IPS-15b (cell line): ENCODE data around the gene MIF4GD.
"Not testable (repeated sequence)": the region's sequence is repeated elsewhere in the genome, so short reads cannot be mapped to it uniquely, and the experiment has no call there.

ENCODE experiments used
- H3K27me3 ChIP-seq: one replicate; pipeline ENCODE4 v1.6.1; 2013; ENCODE audit warnings: low read length; ENCODE audit not compliant: control insufficient read depth, insufficient read depth
- H3K36me3 ChIP-seq: one replicate; pipeline ENCODE4 v1.6.1; 2013; ENCODE audit warnings: low read length; ENCODE audit not compliant: control insufficient read depth, insufficient read depth
- H3K4me1 ChIP-seq: one replicate; pipeline ENCODE4 v1.6.1; 2013; ENCODE audit warnings: mild to moderate bottlenecking, low read length; ENCODE audit not compliant: control insufficient read depth, insufficient read depth
- H3K4me3 ChIP-seq: one replicate; pipeline ENCODE4 v1.5.1; 2013; ENCODE audit warnings: low read depth, low read length
- H3K9ac ChIP-seq: one replicate; pipeline ENCODE4 v1.6.1; 2013; ENCODE audit warnings: low read depth, mild to moderate bottlenecking, low read length
- H3K9me3 ChIP-seq: one replicate; pipeline ENCODE4 v1.6.1; 2013; ENCODE audit warnings: mild to moderate bottlenecking, low read length; ENCODE audit not compliant: control insufficient read depth, insufficient read depth

Gene MIF4GD

GRCh38 chr17:75280189-75280588 lies 9.2 kb upstream of the MIF4GD start:
- peaks cover 18% of the 10 kb centered on the region for H3K36me3 ChIP-seq
- not testable (repeated sequence) for H3K27me3 ChIP-seq, H3K4me3 ChIP-seq, H3K4me1 ChIP-seq, H3K9ac ChIP-seq, H3K9me3 ChIP-seq

DNA sequence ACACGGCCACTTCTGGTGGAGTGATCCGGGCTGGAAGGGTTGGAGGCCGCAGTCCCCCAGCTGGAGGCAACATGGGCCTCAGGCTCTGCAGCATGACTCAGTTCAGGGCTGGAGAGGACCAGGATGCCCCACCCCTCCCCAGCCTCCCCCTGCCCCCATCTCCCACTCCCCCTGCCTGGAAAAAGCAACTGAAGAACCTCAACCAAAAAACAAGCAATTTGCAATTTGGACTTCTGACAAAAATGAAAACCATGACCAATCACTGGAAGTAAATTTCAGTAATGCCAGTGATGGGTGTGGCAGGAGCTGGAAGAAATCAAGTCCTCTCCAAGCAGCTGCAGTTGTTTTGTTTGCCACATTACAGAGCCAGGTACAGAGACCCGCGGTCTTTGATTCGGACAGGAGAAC lies 6.6 kb upstream of the MIF4GD start:
- H3K9me3 ChIP-seq = no peaks in the 10 kb centered on the region
- H3K4me3 ChIP-seq = no peak overlapping the region
- peaks cover 22% of the 10 kb centered on the region for H3K36me3 ChIP-seq
- H3K4me1 ChIP-seq = no peaks in the 10 kb centered on the region
- no peaks in the 10 kb centered on the region for H3K27me3 ChIP-seq
- no peak overlapping the region for H3K9ac ChIP-seq

DNA sequence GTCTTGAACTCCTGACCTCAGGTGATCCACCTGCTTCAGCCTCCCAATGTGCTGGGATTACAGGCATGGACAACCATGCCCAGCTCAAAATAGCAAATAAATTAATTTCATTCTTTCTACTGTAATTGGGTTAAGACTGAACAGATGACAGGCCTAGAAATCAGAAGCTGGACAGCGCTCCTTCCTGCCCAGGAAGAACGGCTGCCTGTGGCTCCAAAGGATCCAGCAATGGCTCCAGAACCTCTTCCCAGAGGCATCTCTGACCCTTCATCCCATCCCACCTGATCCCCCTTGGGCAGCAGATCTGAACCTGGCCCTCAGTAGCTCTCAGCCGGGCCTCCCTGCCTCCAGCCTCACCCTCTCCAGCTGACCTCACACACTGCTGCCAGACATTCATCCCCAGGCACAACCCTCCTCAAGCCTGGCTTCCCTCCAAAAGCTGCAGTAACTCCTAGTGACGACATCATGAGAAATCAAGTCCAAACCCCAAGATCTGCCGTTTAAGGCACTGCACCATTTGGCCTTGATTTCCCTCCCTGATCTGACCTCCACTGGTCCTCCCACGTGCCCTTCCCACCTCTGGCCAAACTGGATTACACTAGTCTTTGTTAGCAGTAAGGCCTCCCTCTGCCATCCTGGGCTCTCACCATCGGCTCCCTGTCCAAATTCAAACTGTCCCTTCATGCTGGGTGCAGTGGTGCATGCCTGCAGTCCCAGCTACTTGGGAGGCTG lies 3.1 kb upstream of the MIF4GD start:
- Histone ChIP-seq H3K27me3 (no peaks in the 10 kb centered on the region), H3K9ac (no peak overlapping the region), H3K4me1 (peaks cover 2% of the 10 kb centered on the region), H3K36me3 (peaks cover 17% of the 10 kb centered on the region), H3K9me3 (no peaks in the 10 kb centered on the region), H3K4me3 (no peak overlapping the region)

GRCh38 chr17:75272848-75273184 lies 1.8 kb upstream of the MIF4GD start:
- Histone ChIP-seq H3K4me3 (no peak overlapping the region), H3K9ac (no peak overlapping the region), H3K27me3 (no peaks in the 10 kb centered on the region), H3K9me3 (no peaks in the 10 kb centered on the region), H3K4me1 (peaks cover 5% of the 10 kb centered on the region), H3K36me3 (peaks cover 12% of the 10 kb centered on the region)

GRCh38 chr17:75271955-75272847 lies 1.2 kb upstream of the MIF4GD start:
- Histone ChIP-seq H3K9ac (peak overlapping the region; percentile 66), H3K4me3 (peak overlapping the region; percentile 67)

GRCh38 chr17:75271233-75271954 lies 363 bp upstream of the MIF4GD start:
- no peaks in the 10 kb centered on the region for H3K9me3 ChIP-seq
- peak overlapping the region; percentile 67 for H3K4me3 ChIP-seq
- peaks cover 8% of the 10 kb centered on the region for H3K4me1 ChIP-seq
- peak overlapping the region; percentile 66 for H3K9ac ChIP-seq
- no peaks in the 10 kb centered on the region for H3K27me3 ChIP-seq
- peaks cover 15% of the 10 kb centered on the region for H3K36me3 ChIP-seq

More at GRCh38 chr17:75271955-75272847, 1.2 kb upstream of the MIF4GD start:
- peaks cover 9% of the 10 kb centered on the region for H3K36me3 ChIP-seq
- no peaks in the 10 kb centered on the region for H3K9me3 ChIP-seq
- peaks cover 8% of the 10 kb centered on the region for H3K4me1 ChIP-seq
- no peaks in the 10 kb centered on the region for H3K27me3 ChIP-seq

DNA sequence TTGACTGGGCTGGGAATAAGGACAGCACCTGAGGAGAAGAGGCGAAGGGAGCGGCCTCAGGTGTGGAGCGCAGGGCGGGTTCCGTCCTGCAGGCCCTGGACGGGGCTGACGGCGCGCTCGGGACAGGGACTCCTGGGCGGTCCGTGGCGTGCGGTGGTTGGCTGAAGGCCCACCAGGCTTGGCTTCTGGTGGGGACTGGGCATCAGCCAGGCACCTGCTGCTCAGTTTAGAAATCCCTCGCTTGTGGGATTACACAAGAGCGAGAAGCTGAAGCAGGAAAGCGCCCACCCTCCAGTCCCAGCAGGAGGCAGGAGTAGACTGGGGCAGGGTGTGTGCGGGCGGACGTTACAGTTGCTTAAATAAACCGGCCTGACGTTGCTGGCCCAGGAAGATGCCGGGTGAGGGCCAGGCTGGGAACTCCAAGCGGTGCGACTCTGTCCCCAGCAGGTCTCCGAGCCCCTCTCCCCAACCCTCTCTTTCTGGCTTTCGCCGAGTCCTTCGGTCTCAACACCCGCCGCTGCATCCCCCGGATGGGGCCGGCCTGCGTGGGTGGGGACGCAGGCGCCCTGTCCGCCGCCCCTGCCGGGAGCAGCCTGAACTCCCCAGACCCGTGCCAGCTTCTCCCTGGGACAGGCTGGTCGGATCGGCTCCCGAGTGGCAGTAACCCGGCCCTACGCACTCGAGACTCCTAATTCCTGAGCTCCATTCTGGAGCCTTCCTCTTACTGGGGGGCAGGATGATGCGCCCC lies 639 bp downstream of the MIF4GD start:
- peaks cover 8% of the 10 kb centered on the region for H3K4me1 ChIP-seq
- peak overlapping the region; percentile 63 for H3K9ac ChIP-seq
- H3K36me3 ChIP-seq = peaks cover 25% of the 10 kb centered on the region
- peak overlapping the region; percentile 90 for H3K4me3 ChIP-seq
- H3K9me3 ChIP-seq = no peaks in the 10 kb centered on the region
- no peaks in the 10 kb centered on the region for H3K27me3 ChIP-seq

DNA sequence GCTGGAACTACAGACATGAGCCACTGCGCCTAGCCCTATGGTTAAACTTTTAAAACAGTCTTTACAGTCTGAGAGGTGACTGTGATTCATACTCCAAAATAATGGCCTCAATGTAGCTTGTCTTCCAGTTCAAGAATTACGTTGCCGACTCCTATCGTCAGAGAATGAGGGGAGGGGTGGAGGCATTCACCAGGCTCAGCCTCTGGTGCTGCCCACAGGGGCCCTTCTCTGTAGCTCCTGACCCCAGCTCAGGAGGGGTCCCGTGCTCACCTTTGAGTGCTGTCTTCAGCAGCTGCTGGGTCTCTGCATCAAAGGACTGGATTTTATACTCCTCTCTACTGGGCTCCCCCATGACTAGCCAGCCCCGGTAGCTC lies 1.2 kb downstream of the MIF4GD start:
- Histone ChIP-seq H3K36me3 (peaks cover 26% of the 10 kb centered on the region), H3K4me1 (peaks cover 8% of the 10 kb centered on the region), H3K4me3 (peak overlapping the region; percentile 90), H3K9me3 (no peaks in the 10 kb centered on the region), H3K9ac (peak overlapping the region; percentile 63), H3K27me3 (no peaks in the 10 kb centered on the region)

DNA sequence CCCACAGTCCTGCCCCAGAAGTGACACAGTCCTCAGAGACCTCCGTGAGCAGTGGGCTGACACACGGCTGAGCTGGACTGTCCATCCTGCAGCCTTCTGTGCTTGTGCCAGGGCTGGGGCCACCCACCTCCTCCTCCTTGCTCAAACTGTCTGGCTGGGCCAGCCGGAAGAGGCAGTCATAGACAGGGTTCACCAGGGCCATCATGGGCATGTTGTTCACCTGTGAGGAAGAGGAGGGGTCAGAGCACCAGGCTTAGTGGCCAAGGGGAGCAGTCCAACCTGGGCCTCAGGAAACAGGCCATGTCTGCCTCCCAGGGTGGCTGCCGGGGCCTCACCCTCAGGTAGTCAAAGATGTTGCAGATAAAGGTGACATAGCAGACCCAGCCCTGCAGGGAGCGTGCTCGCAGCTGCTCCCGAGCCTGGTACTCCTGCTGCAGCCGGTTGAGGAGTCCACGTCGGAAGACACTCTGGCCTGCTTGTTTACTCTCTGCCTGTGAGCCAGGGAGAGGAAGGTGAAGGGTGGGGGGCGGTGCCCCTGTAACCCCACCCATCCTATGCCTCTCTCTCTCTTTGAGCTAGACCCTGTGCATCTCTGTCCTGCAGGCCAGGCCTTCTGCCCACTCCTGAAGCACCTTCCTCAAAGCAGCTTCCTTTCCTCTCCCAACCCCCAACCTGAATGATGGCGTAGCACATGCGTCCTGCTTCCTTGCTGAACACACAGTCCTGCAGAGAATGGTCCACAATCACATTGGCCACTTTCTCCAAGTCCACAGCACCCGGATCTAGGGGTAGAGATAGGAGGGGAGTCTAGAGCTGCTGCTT lies 3.4 kb downstream of the MIF4GD start:
- H3K27me3 ChIP-seq = no peaks in the 10 kb centered on the region
- H3K4me1 ChIP-seq = peaks cover 11% of the 10 kb centered on the region
- H3K9me3 ChIP-seq = no peaks in the 10 kb centered on the region
- H3K9ac ChIP-seq = no peak overlapping the region
- peaks cover 31% of the 10 kb centered on the region for H3K36me3 ChIP-seq
- no peak overlapping the region for H3K4me3 ChIP-seq

GRCh38 chr17:75267153-75267410 lies 3.9 kb downstream of the MIF4GD start:
- Histone ChIP-seq H3K36me3 (peaks cover 31% of the 10 kb centered on the region), H3K4me1 (peaks cover 13% of the 10 kb centered on the region), H3K4me3 (no peak overlapping the region), H3K27me3 (no peaks in the 10 kb centered on the region), H3K9ac (no peak overlapping the region), H3K9me3 (no peaks in the 10 kb centered on the region)
